Panc1 (cell line): ENCODE results near the gene WDR48. TPM values are rescaled to one million over a fixed set of nuclear protein-coding genes. Genes with fewer than 3 reads are reported as not detected.

ENCODE experiments used
- ATAC-seq: fragments of 200-7000 bp; cut with Tn5 transposase; 2 replicates; pipeline ENCODE4 v1.9.1; 2020; ENCODE audit warnings: mild to moderate bottlenecking, moderate library complexity
- BruUV-seq: library from RNA; stranded (reverse); fragments of 400-500 nt; replicated peaks from 2 replicates; lab custom pipeline; 2021; lab: Mats Ljungman, UMichigan
- CTCF ChIA-PET: fragments of 300-600 bp; sonication (Branson Sonifier 250); formaldehyde crosslinking; loops from one replicate; lab custom pipeline; 2022; ENCODE audit warnings: antibody characterized with exemption; lab: Charles Lee
- POLR2A ChIA-PET: fragments of 300-600 bp; sonication (Branson Sonifier 250); formaldehyde crosslinking; loops from one replicate; lab custom pipeline; 2022; ENCODE audit warnings: antibody characterized with exemption; lab: Charles Lee
- DNase-seq: peaks from one replicate; pipeline ENCODE4 v3.0.0-alpha.2; 2010; ENCODE audit warnings: low read depth, low spot score
- H3K27ac ChIP-seq: 2 replicates; pipeline ENCODE4 v1.5.1; 2011; ENCODE audit warnings: mild to moderate bottlenecking, low read length, inconsistent platforms
- H3K27me3 ChIP-seq: fragments of 200-500 bp; sonication (Bioruptor generic); 2 replicates; pipeline ENCODE4 v1.6.0; 2014; ENCODE audit warnings: low read length, inconsistent platforms; ENCODE audit not compliant: control insufficient read depth, insufficient read depth
- H3K36me3 ChIP-seq: fragments of 200-500 bp; sonication (Bioruptor generic); 2 replicates; pipeline ENCODE4 v1.5.1; 2014; ENCODE audit warnings: inconsistent platforms, mild to moderate bottlenecking, low read length, moderate library complexity; ENCODE audit not compliant: control insufficient read depth, insufficient read depth
- H3K4me1 ChIP-seq: 2 replicates; pipeline ENCODE4 v1.5.1; 2011; ENCODE audit warnings: inconsistent platforms, mild to moderate bottlenecking, low read length, moderate library complexity; ENCODE audit not compliant: control insufficient read depth, insufficient read depth
- H3K4me3 ChIP-seq, 2 experiments: 2 replicates each; pipeline ENCODE4 v1.5.1; 2011 to 2012; ENCODE audit warnings: low read depth in 2 of 2, low read length in 2 of 2, mild to moderate bottlenecking in 2 of 2, inconsistent platforms in 1 of 2, moderate library complexity in 1 of 2
- H3K9me3 ChIP-seq: fragments of 200-500 bp; sonication (Bioruptor generic); 2 replicates; pipeline ENCODE4 v1.5.1; 2014; ENCODE audit warnings: low read depth, mild to moderate bottlenecking, inconsistent platforms, low read length, moderate library complexity; ENCODE audit not compliant: control insufficient read depth, insufficient read depth
- CTCF ChIP-seq: fragments of 450-650 bp; IDR thresholded peaks from 2 replicates; pipeline ENCODE4 v1.5.1; 2017; ENCODE audit warnings: mild to moderate bottlenecking
- POLR2AphosphoS5 ChIP-seq: IDR thresholded peaks from 2 replicates; pipeline ENCODE4 v1.6.1; 2012; ENCODE audit warnings: mild to moderate bottlenecking, low read depth, low read length, moderate library complexity
- REST ChIP-seq, 2 experiments: IDR thresholded peaks; 2 replicates each; pipeline ENCODE4 v1.6.1; 2011 to 2012; ENCODE audit warnings: low read depth in 2 of 2, control low read depth in 1 of 2, low read length in 1 of 2, mild to moderate bottlenecking in 1 of 2, moderate library complexity in 1 of 2; ENCODE audit not compliant: insufficient read depth in 1 of 2
- SIN3A ChIP-seq: IDR thresholded peaks from 2 replicates; pipeline ENCODE4 v1.6.1; 2012; ENCODE audit warnings: low read depth, mild to moderate bottlenecking, low read length, moderate library complexity, borderline replicate concordance; ENCODE audit not compliant: insufficient read depth
- TCF7L2 ChIP-seq: IDR thresholded peaks from 2 replicates; pipeline ENCODE4 v1.6.1; 2011; ENCODE audit warnings: mild to moderate bottlenecking, low read depth, low read length, inconsistent platforms
- in situ Hi-C: cut with HindIII; loops from 2 replicates; pipeline ENCODE4 v1.10.0; 2016; ENCODE audit warnings: low sequenced_read_pairs, low pct_unique_long_range_greater_than_20kb
- intact Hi-C: fragments of 100-400 bp; cut with micrococcal nuclease; formaldehyde crosslinking; loops from one replicate; pipeline ENCODE4 v1.10.0; 2022; ENCODE audit not compliant: unreplicated experiment
- total RNA-seq: library from RNA; stranded (reverse); gene quantifications from one replicate; pipeline ENCODE4 v1.2.1, GENCODE V29; 2021; ENCODE audit not compliant: unreplicated experiment

WDR48 gene
- total RNA-seq, 1 experiment from 2014 or later: 15.7 TPM

GRCh38 chr3:39130693-39131265 is 79.0 kb downstream of the WDR48 start:
- DNase-seq (no peak), ATAC-seq (no peak)
- no peaks in the 10 kb centered on the region for H3K36me3 ChIP-seq
- POLR2A ChIA-PET: no interaction called here
- CTCF ChIA-PET: no interaction called here
- no peaks in the 10 kb centered on the region for H3K27me3 ChIP-seq
- TF ChIP-seq CTCF (no peak), REST (IDR thresholded peaks at IDR 0.05; ENCODE audit: insufficient read depth in 1 of 2, low read depth in 2 of 2, low read length in 1 of 2) (no peak), TCF7L2 (no peak), SIN3A (no peak), POLR2AphosphoS5 (no peak)
- no peaks in the 10 kb centered on the region for H3K9me3 ChIP-seq
- H3K4me1 ChIP-seq: peaks cover 3% of the 10 kb centered on the region; the same call in 1 of the 2 replicates
- no peak overlapping the region for H3K4me3 ChIP-seq
- in situ Hi-C loops (no loop called here), intact Hi-C loops (no loop called here)
- BruUV-seq: no TSS peak
- H3K27ac ChIP-seq: no peak overlapping the region

GRCh38 chr3:39132096-39133092 is 80.6 kb downstream of the WDR48 start:
- Histone ChIP-seq H3K4me3 (no peak overlapping the region), H3K9me3 (no peaks in the 10 kb centered on the region), H3K27me3 (no peaks in the 10 kb centered on the region), H3K4me1 (no peaks in the 10 kb centered on the region), H3K36me3 (no peaks in the 10 kb centered on the region), H3K27ac (no peak overlapping the region)
- ATAC-seq: no peak
- intact Hi-C loops (no loop called here), in situ Hi-C loops (no loop called here)
- BruUV-seq: no TSS peak
- ChIA-PET CTCF (interaction anchor here (0.6 kb wide), 1 partner anchor 61 kb away, joined by 5 read pairs; no protein-coding TSS in a partner anchor), POLR2A (no interaction called here)
- no peak for DNase-seq
- TF ChIP-seq REST (IDR thresholded peaks at IDR 0.05; ENCODE audit: insufficient read depth in 1 of 2, low read depth in 2 of 2, low read length in 1 of 2) (no peak), SIN3A (no peak), TCF7L2 (no peak), POLR2AphosphoS5 (no peak), CTCF (no peak)
